GM19463 (cell line): ENCODE results near the gene TADA1.
"Not testable (repeated sequence)": the region's sequence is repeated elsewhere in the genome, so short reads cannot be mapped to it uniquely, and the experiment has no call there.

ENCODE experiments used
- ATAC-seq: cut with Tn5 transposase; IDR thresholded peaks from one replicate; pipeline ENCODE4 v1.9.1; 2021; ENCODE audit warnings: mild to moderate bottlenecking, moderate library complexity; ENCODE audit not compliant: unreplicated experiment

The TADA1 gene

DNA sequence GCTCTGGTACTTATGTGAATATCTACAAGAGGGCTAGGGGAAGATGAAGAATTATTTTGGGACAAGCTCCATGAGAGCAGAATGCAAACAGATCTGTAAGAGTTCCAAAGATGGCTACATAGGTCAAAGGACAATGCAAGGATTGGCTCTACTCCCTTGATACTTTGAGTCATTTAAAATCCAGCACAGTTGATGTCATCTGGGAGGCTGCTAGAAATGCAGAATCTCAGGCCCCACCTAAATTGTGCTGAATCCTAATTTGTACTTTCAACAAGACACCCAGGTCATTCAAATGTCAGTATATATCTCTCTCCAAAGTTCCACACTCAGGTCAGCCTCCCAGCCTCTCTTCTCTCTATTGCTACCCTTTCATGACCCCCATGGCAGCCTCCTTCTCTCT is 23.7 kb upstream of the TADA1 start:
- ATAC-seq: no peak

DNA sequence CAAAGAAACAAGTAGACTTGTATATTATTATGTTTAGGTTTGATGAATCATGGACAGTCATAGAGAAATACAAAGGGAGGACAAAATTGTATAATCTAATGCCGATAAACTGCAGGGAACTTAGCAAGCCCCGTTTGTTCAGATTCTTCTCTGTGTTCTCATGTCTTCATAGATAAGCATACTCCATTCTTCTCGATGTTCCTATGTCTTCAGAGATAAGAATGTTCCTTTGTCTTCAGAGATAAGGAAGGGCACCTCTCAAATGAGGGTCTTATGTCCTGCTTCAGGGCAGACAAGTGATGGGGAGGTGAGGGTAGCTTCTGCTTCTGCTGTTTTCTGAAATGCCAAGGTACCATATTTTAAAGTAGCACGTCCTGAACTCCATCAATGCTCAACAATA is 19.7 kb upstream of the TADA1 start:
- no peak for ATAC-seq

DNA sequence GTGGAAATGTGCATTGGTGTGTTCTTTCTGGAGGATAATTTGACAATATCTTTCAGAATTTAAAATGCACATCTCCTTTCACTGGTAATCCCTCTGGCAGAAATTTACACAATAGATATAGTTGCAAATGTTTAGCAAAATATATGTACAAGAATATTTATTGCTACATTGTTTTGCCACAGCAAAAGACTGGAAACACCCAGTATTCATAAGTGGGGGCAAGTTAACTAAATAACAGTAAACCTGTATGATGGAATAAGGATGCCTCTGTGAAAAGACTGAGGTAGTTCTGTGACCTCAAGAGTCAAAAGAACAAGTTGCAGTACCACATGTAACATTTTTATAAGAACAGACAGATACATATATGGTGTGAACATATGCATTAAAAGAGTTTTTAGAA is 13.7 kb upstream of the TADA1 start:
- no peak for ATAC-seq

DNA sequence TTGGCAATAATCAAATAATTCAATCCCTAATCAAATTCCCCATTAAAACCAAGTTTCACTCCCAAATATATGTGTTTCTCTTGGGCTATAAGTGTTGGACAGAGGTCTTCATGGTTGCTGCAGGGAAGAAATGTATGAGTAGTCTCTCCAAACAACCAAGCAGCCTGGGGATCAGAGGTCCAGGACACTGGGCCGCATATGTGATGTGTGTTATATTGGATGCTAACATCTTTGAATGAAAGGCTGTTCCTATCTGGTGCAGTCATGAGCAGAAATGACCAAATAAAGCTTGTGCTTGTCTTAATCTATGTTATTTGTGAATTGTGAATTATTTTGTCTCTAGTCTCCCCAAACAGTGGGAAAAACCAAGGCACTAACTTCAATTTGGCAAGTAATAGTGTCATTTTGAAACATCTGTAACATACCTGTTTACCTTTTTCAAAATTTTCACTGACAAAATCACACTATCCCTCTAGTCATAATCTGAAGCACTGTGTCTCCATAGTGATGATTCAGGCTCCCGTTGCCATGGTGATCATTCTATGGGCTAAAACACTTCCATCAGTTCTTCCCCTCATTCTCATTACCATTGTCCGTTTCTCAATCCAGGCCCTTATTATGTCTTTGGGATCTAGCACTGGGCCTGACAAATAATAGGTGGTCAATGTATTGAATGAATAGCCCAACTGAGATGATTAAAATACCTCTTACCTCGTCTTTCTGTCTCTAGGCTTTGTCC is 12.5 kb upstream of the TADA1 start:
- no peak for ATAC-seq

DNA sequence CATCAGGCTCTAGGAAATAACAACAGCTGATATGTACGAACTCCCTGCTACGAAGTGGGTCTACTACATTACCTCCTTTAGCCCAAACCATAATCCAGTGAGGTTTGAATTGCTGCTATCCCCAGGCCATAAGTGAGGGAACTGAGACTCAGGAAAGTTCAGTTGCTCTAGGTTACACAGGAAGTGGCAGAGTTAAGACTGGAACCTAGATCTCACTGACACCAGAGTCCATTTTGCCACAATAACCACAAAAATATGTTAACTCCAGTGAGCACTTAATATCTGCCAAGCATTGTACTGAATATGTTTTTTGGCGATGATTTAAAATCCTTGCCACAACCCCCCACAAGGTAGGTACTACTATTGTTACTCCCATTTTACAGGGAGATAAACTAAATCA is 8.9 kb upstream of the TADA1 start:
- no peak for ATAC-seq

DNA sequence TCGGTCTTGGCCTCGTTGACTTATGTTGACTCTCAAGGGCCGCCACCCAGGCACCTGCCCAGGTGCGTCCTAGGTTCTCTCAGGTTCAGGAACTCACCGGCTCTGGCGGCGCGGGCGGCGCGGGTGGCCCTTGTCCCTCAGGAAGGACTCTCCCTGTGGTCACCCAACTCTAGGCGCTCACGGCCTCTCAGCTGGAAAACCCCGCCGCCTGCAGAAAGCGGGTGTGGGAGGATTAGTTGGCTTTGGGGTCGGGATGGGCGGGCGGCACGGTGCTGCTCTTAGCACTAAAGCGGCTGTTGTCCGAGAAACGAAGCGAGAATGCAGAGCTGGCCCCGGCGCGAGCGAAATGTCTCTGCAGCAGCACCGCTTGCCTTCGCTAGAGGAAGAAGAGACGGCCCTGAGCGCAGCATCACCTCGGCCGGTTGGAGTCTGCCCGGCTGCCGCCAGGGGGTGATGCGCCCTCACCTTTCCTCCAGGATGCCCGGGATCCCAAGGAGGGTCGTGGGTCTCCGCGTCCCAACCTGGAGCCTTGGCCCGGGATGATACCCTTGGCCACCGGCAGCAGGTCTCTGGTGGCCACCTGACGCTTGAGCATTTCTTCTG is 8.1 kb upstream of the TADA1 start:
- peak; percentile 70 for ATAC-seq

DNA sequence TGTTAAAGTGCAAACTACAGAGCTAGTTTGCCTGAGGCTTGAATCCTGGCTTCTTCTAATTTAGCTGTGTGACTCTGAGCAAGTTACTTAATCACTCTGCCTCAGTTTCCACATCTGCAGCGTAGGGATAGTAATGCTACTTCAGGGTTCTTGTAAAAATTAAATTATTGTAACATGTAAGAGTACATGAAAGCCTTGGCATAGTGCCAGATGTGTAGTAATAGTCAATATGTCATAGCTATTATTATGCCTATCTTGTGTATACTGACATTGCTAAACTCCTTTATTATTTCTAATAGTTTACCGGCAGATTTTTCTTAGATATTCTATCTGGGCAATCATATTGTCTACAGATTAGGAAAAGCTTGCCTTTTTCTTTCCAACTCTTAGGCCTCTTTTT is 6.8 kb upstream of the TADA1 start:
- ATAC-seq: no peak

DNA sequence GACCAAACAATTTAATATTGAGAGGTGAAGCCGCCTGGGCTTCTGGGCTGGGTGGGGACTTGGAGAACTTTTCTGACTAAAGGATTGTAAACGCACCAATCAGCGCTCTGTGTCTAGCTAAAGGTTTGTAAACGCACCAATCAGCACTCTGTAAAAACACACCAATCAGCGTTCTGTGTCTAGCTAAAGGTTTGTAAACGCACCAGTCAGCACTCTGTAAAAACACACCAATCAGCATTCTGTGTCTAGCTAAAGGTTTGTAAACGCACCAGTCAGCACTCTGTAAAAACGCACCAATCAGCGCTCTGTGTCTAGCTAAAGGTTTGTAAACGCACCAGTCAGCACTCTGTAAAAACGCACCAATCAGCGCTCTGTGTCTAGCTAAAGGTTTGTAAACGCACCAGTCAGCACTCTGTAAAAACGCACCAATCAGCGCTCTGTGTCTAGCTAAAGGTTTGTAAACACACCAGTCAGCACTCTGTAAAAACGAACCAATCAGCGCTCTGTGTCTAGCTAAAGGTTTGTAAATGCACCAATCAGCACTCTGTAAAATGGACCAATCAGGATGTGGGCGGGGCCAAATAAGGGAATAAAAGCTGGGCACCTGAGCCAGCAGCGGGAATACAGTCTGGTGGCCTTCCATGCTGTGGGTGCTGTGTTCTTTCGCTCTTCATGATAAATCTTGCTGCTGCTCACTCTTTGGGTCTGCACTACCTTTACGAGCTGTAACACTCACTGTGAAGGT is 2.3 kb upstream of the TADA1 start:
- not testable (repeated sequence) for ATAC-seq

DNA sequence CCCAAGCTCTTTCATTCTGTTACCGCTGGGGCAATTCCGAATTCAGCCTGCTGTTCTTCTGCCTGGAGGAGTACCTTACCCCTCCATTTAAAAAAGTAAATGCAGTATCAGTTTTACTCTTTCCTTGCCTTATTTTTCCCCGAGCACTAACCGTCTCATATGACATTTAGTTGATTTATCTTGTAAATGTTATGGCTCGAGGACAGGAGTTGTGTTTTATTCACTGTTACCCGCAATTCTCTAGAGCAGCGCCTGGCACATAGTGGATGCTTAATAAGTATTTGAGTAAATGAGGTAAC is 425 bp upstream of the TADA1 start:
- ATAC-seq: peak; percentile 0

DNA sequence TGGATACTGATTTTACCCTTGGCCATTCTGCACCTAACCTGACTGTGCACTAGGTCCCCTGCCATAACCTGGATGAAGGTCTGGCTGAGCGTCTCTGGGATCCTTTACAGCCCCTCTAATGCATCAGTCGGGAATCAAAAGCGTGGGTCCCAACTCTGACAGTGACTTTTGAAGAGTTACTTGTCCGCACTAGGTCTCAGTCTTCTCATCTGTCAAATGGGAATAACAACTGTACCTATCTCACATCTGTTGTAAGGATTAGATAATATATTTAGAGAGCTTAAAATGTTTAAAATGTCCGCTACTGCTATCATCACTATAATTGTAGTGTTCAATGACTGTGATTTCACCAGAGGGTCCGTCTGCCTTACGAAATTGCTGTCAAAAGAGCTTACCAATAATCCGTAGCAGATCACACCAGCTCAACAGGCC is 746 bp downstream of the TADA1 start:
- ATAC-seq: no peak

DNA sequence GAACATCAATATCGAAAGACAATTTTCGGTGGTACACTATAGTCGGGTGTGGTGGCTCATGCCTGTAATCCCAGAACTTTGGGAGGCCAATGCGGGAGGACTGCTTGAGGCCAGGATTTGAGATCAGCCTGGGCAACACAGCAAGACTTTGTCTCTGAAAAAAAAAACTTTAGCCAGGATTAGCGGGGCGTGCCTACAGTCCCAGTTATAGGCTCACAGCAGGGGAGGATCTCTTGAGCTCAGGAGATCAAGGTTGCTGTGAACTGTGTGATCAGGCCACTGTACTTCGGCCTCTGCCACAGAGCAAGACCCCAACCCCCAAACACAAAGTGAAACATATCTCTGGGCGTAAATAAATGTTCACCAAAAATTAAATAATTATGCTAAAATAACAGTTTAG is 1.6 kb downstream of the TADA1 start:
- ATAC-seq: no peak

DNA sequence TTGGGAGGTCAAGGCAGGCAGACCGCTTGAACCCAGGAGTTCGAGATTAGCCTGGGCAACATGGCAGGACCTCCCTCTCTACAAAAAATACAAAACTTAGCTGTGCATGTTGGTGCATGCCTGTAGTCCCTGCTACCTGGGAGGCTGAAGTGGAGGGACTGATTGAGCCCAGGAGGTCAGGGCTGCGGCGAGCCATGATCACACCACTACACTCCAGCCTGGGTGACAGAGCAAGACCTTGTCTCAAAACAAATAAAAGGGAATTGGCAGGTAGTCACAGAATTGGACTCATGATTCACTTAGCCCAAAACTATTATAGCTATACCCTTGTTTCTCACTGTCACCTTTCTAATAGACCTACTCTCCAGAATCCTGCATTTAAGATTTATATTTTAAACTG is 5.5 kb downstream of the TADA1 start:
- ATAC-seq: no peak

DNA sequence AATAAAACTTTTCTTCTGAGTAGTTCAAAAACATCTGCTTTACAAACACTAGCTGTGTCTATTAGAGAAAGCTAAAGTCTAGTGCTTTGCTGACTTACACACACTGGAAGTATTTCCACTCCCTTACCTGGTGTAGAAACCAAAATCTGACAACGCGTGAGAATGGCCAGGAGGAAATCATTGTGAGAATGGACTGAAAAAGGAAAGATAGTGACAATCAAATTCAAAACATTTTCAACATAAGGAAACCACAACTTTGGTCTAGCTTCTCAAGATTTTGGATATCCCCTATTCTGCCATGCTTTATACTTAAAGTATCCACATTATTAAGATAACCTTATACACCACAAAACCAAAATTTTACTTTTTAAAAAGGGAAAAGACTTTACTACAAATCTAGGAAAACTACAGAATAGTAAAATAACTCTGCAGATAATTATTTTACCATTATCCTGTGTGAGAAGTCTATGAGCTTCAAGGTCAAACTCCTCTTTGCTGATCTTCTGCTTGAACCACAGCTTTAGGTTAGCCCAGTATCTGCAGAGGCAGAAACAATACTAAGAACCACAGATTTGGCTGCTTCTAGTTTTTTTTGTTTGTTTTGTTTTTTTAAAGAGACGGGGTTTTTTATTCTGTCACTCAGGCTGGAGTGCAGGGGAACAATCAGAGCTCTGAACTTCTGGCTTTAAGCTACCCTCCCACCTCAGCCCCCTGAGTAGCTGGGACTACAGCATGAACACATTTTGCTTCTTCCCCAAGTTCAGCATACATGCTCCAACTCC is 6.6 kb downstream of the TADA1 start:
- no peak for ATAC-seq

DNA sequence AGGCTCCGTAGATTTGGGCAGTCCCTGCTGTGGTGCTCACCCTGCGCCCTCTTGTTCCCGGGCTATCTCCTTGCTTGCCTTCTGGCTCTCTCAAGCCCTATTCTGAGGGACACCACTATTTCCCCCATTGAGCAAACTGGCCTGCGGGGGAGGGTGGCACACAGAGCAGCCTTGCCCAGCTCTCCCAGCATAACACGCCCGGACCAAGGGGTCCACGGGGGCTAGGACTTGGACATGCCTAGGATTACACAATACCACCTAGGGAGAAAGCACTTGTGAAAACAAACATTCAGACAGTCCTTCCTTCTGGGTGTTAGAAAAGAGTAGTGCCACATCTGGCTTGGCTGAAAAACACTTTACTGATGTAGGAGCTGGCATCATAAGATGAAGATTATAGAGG is 7.4 kb downstream of the TADA1 start:
- no peak for ATAC-seq

DNA sequence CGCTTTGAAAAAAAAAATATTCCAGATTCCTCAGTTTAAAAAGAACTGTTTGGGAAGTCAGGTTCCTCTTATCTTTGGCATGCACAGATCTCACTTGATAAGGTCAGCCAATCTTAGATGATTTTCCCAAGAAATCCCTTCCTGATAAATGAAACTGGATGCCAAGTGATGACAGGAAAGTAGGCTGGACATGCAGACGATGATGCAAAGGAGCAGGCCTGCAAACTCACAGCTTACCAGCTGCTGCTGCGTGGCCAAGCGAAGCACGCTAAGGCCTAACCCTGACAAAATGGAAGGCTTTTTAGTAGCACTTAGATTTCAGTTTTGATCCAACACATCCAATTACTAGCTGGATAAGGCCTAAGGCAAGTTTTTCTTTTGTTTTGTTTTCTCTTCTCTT is 10.1 kb downstream of the TADA1 start:
- ATAC-seq: no peak

DNA sequence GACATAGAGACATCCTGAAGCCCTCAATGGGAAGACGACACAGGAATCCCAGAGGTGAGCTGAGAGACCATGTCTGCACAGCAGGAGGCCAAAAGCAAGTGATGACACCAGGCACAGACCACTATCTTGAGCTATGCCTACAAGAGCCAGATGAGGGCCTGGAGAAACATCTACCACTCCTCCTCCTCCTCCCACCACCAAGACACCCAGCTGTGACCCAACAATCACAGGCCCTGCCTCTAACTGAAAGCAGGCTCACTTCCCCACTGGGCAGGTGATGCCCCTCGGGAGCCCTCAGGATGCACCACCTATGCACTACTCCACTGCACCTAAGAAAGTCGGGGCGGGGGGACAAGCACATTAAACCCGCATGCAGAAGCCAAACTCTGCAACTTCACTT is 16.5 kb downstream of the TADA1 start:
- no peak for ATAC-seq

DNA sequence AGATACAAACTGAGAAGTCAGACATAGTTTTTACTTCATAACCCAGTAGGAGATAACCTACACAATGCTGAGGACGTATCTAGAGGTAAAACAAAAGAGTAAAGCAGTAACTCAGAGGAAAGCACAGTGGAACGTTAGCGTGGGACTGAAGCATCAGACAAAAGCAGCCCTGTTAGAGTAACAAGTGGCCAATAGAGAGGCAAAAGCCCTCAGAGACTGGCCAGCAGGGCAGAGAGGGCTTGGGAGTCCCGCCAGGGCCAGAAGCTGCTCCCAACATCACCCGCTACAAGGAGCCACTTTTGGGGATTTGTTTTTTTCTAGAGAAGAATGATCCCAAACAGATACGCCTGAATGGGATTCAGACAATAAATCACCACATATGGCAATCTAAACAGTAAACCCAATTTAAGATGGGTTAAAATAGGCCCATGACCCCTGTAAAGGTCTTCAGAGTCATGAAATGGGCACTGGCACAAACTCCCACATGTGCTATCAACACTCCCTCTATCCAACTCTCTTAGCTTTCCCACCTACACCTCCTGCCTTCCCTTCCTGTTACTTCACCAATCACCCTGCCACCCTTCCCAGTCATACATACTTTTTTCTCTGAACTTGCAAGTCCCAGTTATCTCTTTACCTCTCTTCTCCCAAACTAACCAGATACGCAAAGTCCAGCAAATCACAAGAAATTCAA is 17.2 kb downstream of the TADA1 start:
- ATAC-seq: no peak

DNA sequence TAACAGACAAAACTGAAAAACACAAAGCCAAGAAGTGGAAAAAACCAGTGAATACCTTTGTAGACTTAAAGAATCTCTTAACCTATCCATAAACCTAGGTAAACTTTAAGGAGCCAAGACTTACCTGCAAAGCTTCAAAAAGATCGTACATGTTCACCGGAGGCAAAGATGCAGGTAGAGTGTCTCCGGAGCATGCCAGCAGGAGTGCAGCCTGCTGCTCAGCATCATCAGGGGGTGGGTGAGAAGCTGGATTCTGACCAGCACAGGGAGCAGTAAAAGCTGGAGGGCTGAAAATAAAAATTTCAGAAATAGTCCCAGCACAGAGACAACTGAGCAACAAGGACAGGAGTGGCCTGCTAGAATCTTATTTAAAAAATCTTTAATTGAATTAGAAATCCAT is 18.1 kb downstream of the TADA1 start:
- no peak for ATAC-seq

DNA sequence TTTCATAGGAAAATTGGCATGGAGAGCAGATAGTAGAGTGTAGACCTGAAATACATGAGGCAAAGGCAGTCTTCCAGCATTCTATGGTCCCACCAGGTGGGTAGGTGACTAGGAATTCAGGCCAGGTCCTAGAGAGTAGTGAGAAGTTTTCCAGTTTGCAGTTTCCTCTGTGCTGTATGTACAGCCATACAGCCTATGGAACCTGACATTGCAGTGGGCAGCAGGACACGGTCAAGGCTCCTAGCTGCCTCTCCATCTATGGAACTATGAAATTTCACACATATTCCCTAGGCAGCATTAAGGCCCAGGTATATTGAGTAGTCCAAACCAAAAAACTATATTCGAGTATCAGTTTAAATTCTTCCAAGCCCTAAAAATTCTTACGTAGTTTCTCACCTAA is 20.5 kb downstream of the TADA1 start:
- ATAC-seq: no peak

DNA sequence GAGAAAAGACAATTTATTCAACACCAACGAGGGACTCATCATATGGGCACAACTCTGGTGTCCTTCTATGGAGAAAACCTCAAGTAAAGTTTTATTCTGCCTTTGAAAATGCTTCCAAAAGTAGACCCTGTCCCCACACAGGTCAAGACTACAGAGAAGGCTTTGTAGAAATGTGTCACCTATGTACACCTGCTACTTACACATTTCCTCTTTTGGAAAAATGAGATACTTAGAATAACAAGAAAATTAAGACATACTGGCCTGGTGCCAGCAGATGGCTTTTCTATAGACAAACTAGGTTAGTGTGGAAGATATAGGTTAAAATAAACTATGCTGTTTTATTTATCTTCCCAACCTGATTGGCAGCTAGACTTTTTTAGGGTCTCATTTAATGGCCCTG is 23.1 kb downstream of the TADA1 start:
- ATAC-seq: no peak

DNA sequence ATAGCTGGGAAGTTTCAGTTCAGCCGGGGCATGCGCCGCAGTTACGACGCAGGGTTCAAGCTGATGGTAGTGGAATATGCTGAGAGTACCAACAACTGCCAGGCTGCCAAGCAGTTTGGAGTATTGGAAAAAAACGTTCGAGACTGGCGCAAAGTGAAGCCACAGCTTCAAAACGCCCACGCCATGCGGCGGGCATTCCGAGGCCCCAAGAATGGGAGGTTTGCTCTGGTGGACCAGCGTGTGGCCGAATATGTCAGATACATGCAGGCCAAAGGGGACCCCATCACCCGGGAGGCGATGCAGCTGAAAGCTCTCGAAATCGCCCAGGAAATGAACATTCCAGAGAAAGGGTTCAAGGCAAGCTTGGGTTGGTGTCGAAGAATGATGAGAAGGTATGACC is 26.9 kb downstream of the TADA1 start:
- no peak for ATAC-seq
